Activated CD4-positive, alpha-beta T cell treated with anti-CD3 and anti-CD28 coated beads, Interleukin-2, amount 50 U/mL, for 1 hour (primary cell): ENCODE results near the gene LTBP1.
"Not testable (repeated sequence)": the region's sequence is repeated elsewhere in the genome, so short reads cannot be mapped to it uniquely, and the experiment has no call there.

Source experiments
- DNase-seq: peaks from one replicate; pipeline ENCODE4 v3.0.0-alpha.2; 2020

The LTBP1 gene

DNA sequence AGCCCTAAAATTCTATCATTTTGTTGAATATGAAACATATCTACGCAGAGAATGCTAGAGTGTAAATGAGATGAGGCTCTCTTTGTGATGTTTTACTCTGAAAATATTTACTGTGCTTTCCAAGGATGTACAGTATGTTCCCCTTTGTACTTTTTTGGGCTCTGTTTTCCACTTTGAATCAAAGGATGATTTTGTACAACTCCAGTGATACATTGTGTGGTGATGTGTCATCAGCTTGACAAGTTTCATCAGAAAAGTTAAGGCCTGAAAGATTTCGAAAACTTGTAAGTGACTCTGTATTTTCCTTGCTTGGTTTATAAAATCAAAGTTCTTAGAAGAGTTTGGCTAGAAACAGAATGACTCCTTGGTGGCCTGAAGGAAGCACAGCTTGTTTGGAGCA, 206.3 kb downstream of the LTBP1 start:
- DNase-seq, result no peak

DNA sequence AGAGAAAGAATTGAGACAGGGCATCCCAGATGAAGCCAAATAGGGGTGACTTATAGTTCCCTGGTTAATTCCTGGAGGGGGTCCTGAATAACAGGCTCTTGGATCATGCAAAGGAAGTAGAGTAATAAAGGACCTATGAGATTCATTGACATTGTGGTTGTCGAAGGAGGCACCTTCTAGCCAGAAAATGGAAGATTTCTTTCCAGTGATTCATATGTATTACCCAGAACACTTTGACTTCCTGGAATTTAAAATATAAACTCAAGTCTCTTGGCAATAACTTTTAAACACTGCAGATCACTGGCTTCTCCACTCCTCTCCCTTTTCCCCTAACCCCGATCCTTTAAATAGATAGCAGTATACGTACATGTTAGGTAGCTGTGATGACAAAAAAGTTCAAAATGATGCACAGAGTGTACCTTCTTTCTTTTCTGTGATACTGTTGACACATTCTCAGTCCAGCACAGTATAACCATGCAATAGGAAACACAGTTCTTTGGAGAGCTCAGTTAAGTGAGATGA, 211.8 kb downstream of the LTBP1 start:
- no peak for DNase-seq

GRCh38 chr2:33160191-33160590, 213.4 kb downstream of the LTBP1 start:
- DNase-seq, result no peak

DNA sequence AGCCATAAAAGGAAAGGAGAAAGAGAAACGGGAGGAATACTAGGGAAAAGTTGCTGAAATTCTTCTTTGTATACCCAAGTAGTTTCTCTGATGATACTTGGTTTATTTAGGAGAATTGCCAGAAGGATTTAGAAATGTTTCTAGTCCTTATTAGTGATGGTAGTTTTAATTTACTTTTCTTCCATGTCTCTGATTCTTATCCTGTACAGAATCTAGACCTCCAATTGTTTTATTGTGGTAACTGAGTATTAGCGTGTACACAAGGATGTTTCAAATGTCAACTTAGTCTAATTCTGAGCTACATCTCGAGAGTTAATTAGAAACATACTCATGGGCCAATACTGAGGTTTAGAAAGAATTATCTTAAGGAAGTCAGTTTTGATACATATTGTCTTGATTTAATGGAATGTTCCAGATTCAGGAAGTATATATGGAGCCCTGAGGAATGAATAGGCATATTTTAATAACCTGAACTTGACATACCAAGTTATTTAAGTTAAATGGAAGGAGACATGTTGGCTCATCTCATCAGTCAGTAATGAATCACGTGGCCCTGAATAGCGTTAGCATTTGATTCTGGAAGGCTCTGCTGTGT, 219.6 kb downstream of the LTBP1 start:
- no peak for DNase-seq

- DNase-seq, result no peak
These were observed 221.0 kb downstream of the LTBP1 start for GRCh38 chr2:33167622-33168245.

DNA sequence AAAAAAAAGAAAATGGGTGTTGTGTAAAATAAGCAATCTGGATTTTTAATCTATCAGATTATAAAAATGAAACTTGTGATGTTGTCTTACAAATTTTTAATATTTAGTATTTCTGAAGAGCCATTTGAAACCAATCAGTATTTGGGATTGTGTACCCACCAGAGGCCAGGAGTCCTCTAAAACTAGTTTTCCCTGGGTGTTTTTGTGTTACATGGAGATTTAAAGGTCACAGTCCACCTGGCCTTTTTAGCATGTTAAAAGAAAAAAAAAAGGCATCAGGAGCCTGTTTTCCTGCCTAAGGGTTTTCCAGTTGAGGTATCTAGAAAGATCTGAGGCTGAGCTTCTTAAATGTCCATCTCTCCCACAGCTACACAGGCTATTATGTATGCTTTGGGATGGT, 221.7 kb downstream of the LTBP1 start:
- no peak for DNase-seq

- no peak for DNase-seq
These were observed 222.2 kb downstream of the LTBP1 start for GRCh38 chr2:33168922-33169321.

DNA sequence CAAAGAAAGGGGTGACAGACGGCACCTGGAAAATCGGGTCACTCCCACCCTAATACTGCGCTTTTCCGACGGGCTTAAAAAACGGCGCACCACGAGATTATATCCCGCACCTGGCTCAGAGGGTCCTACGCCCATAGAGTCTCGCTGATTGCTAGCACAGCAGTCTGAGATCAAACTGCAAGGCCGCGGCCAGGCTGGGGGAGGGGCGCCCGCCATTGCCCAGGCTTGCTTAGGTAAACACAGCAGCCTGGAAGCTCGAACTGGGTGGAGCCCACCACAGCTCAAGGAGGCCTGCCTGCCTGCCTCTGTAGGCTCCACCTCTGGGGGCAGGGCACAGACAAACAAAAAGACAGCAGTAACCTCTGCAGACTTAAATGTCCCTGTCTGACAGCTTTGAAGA, 223.5 kb downstream of the LTBP1 start:
- not testable (repeated sequence) for DNase-seq

- DNase-seq, result no peak
These were observed 230.9 kb downstream of the LTBP1 start for GRCh38 chr2:33177627-33178026.

GRCh38 chr2:33178209-33178608, 231.5 kb downstream of the LTBP1 start:
- DNase-seq, result no peak

GRCh38 chr2:33180915-33181314, 234.2 kb downstream of the LTBP1 start:
- no peak for DNase-seq

DNA sequence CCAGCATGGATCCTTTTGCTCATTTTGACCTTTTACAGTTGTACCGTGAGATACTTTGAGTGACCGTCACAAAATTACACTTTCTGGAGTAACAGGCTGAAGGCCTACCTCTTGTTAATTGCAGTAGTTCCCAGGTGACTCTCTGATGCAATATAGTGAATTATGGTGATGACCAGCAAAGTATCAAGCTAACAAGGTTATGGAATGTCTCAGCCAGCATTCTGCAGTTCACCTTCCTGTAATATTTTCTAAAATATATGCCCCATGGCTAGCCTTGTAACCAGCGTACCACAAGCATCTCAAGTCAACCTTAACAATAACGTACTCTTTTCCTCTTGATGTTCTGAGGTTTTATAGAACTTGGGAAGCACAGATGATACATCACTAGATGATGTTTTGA, 234.7 kb downstream of the LTBP1 start:
- no peak for DNase-seq

DNA sequence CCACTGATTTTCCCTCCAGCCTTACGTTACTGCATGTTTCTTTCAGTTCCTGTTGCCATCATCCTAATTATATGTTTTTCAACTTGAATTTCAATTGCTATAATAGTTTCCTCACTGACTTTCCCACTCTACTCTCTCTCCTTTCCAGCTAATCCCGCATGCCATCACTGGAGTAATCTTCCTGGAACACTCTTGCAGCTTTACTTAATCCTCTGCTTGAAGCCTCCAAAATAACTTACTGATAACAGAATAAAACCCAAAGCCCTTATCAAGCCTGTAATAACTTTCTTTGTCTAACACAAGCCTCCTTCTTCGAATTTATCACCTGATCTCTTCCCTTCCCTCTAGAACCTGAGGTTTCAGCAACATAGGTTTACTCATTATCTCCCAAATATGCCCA, 237.3 kb downstream of the LTBP1 start:
- DNase-seq, result no peak

DNA sequence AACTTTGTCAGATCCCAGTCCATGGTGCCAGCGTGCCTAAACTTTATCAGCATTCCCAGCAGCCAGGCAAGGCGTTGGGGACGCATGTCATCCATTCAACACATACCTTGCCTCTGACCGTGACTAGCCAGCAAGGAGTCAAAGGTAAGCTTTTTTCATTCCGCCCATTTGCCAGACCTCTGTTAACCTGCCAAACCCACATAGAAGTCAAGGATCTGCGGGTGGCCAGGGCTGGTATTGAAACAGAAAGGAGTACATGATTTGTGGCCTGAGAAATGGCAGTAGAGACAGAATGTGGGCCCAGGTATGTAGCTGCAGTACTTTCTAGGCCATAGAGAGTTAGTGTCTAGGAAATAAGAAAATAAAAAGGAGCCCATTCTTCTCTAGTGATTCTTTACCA, 240.2 kb downstream of the LTBP1 start:
- DNase-seq, result no peak

DNA sequence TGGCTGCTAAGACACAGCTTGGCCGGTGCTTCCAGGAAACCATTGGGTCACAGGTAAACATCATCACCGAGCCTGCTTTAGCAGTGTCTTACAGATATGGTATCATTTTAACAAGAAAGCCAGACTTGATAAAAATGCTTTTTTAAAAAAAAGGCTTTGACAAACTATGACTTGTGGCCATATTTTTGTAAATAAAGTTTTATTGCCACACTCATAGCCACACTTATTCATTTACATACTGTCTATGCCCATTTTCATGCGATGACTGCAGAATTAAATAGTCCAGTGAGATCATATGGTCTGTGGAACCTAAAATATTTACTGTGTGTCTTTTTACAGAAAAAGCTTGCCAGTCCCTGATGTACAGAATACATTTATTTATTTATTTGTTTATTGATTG, 242.0 kb downstream of the LTBP1 start:
- no peak for DNase-seq

DNA sequence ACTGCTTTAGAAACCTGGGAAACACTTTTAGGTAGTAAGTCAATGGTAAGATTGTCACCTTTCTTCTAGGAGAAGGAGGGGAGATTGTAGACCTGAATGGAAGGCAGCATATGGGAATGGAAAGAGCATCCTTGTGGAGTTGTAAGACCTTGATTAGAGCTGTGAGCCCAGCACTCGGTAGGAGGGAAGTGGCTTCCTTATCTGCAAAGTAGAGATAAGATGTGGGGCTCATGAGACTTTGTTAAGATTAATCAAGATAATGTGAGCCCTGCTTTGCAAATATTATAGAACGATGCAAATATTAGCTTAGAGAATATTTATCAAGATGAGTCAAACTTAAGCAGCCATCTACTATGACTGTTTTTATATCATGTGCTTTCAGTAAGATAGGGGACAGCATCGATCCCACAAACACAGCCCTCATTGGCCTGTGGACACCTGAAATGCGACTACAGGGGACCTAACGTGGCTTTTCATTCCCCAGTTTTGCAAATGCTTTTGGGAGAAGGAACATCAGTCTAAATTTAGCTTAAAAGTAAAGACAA, 243.7 kb downstream of the LTBP1 start:
- no peak for DNase-seq

DNA sequence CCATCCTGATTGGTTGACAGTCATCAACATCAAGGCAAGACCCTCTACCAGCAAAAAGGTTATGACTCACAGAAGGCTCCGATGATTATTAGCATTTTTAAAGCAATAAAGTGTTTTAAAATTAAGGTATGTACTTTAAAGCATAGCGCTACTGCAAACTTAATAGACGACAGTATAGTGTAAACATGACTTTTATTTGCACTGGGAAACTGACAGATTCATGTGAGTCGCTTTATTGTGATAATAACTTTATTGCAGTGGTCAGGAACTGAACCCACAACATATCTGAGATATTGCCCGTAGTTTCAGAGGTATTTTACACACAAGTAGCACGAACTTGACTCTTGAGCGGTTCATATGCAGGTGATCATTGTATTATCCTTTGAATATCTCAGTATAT, 249.1 kb downstream of the LTBP1 start:
- no peak for DNase-seq

- DNase-seq, result no peak
These were observed 249.9 kb downstream of the LTBP1 start for GRCh38 chr2:33196700-33197099.

DNA sequence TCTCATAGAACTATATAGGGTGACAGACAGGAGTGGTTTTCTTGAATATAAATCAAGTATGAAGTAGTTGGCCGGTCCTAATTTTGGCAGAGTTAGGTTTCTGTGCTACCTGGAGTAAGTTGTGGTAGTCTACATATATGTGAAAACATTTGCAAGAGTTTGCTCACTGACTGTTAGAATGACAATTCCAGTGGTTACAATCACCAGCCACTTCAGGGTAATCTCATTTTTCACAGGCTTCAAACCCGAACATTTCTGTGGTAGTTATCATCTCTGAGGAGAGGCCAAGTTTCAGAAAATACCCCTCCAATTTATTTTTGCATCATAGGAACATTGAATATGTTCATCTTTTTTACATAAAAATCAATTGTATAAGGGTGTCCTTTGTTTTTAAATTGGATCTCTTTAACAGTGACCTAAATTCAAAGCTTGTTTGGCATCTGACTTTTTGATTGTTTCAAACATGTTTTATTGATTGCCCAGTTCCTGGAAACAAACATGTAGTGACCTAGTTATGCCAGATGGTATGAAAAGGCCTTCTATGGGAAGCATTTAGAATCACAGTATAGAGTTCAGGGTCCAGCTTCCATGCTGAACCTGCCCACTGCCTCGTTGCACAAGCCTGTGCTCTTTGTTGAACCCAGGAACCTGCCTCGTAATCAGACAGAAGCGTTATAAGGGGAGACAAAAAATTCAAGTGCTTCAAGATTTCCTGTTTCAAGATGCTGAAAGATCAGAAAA, 250.6 kb downstream of the LTBP1 start:
- no peak for DNase-seq

GRCh38 chr2:33202641-33203522, 256.1 kb downstream of the LTBP1 start:
- no peak for DNase-seq

GRCh38 chr2:33204945-33205344, 258.2 kb downstream of the LTBP1 start:
- DNase-seq, result no peak

DNA sequence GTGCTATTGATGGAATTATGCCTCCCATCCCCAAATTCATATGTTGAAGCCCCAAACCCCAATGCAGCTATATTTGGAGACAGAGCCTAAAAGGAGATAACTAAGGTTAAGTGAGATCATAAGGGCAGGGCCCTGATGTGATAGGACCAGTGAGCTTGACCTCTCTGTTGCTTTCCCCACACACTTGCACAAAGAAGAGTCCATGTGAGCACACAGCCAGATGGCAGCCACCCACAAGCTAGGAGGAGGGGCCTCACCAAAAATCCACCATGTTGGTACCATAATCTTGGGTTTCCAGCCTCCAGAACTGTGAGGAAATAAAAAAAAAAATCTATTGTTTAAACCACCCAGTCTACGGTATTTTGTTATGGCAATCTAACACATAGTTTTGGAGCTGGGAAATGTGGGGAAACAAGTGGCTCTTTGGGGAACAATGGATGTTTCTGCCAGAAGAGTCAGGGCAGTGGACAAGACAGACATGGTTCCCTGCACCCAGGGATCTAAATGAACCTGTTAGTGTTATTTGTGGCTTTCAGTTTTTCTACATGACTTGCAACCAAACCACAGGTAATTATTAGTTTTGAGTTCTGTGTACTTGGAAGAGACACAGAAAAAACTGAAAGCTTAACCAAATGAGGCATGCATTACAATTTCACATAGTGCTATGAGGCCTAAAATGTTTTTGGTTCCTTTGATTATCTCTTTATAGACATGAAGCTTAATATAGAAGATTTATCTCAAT, 259.1 kb downstream of the LTBP1 start:
- DNase-seq, result no peak
